Measurements from ENCODE around the gene KCNH4.

DNA sequence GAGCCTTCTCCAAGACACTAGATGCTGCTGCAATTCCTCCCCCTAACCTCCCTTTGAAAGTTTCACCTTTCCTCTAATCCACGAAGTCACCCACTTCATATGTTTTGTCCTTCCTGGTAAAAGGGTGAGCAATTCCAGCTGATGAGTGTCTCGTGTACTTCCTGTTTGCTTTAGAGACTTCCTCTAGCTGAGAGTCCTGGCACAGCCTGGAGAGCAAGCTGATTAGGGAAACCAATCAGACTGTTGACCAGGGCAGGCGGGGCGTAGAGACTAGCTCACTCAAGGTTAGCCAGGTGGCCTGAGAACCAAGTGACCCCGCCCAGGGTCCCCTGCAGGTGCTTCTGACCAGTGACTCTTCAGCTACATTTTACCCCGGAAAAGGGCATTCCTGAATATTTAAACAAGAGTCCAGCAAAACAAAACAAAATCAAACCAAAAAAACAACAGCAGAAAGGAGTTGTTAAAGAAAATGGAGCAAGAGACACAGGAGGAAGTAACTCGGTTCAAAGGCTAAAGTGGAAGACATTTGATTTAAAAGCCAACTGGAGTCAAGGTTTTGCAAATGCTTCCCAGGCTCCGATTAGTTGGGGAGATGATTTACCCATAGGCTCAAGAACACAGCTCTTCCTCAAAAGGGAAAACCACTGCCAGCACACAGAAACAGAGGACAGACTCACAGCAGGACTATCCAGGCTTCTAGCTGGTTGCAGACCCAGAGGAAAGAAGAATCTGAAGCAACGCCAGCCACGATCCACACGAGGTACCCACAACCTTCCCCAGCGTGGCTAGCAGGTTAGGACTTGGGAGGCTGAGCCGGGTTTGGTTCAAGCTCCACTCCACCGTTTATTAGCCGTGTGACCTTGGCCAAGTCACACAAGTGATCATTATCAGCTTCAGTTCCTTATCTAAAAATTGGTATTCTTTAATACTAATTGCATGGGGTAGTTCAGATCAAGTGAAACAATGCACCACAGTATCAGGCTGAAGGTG lies 45.0 kb downstream of the KCNH4 start:
- TF ChIP-seq EP300 (IDR thresholded peaks at IDR 0.05; ENCODE audit: low read depth) (no peak), CTCF (IDR thresholded peaks at IDR 0.05) (no peak)

All from transverse colon (tissue), 3 donors.